GM21381 (cell line): ENCODE results near the gene CMAS.
"Not testable (repeated sequence)": the region's sequence is repeated elsewhere in the genome, so short reads cannot be mapped to it uniquely, and the experiment has no call there.

ENCODE experiments used
- ATAC-seq: cut with Tn5 transposase; IDR thresholded peaks from one replicate; pipeline ENCODE4 v1.9.1; 2021; ENCODE audit warnings: mild to moderate bottlenecking, moderate library complexity; ENCODE audit not compliant: unreplicated experiment

CMAS gene

DNA sequence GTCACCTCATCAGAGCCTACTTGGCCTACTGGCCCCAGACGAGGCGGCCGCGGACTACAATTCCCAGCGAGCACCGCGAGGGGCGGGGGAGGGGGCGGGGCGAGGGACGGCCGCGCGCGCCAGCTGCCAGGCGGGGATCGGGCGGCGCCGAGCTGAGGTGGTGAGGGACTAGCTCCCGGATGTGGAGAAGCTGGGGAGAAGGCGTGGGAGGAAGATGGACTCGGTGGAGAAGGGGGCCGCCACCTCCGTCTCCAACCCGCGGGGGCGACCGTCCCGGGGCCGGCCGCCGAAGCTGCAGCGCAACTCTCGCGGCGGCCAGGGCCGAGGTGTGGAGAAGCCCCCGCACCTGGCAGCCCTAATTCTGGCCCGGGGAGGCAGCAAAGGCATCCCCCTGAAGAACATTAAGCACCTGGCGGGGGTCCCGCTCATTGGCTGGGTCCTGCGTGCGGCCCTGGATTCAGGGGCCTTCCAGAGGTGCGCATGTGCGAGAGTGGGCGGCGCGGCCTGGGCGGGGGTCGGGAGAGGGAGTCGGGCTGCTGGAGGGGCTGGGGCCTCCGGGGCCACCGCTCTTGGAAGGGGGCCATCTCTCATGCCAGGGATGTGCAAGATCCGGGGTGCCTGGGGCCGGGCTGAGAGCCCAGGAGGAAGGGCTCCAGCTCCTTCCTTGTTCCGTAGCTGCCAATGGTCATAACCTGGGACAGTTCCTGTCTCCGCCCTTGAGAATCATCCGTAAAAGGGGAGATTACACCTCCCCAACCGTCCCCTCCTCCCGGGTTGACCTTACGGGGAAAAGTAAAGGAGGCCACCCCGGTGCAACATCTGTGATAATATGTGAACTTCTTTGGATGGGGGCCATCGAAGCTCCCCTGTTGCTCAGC, at the start of gene CMAS:
TSS of gene CMAS (plus strand) at position 129 of the 878 bp plus-strand sequence. CDS start at position 215, 86 bp downstream.
- ATAC-seq = peak; percentile 91

DNA sequence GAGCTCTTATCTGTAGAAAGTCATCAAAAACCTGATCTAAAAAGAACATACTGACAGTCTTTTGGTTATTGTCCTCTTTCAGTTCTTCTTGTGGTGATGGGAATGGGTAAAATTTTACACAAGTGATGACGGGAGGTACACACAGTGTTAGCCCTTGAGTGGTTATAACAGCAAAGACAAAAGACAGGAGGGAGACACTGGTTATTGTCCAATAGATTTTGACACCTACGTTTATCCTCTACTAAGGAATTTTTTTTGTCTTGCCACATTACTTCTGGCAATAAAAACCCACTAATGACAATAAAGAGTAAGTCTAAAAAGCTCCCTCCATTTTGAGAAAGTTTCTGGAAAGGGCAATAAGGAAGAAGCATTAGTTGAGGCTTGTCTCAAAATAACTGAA, 47.7 kb upstream of the CMAS start:
- no peak for ATAC-seq

DNA sequence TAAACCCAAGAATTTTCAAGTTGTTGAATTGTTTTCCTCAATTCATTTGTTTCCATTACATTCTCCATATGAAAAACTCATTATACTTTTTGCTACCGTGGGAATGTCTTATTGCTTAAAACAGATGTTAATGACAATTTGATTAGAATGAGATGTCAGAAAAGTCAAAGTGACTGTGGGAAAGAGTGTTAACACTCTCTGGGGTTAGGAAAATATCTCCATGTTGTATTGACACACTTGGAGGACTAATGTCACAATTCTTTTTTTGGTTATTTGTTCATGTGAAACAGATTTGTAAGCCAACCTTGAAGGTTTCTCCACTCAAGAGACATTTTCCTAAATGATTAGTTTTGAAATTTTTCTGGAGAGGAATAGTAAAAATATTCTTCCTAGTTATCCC, 47.2 kb upstream of the CMAS start:
- ATAC-seq = no peak

DNA sequence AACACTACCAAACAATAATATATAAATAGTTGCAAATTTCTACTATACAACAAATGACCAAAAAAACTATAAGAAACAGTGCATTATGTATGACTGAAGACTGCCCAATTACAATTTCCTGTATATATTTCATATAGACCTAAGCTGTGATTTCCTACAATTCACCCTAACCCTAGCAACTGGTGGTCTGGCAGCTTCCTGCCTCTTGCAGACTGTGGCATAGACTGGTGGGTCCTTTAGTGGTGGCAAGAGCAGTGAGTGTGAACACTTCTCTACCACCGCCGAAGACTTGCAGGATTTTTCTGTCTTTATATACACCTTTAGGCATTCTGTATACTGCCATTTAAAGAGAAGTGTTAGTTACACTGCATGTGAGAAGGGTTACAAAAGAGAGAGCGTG, 43.6 kb upstream of the CMAS start:
- no peak for ATAC-seq

DNA sequence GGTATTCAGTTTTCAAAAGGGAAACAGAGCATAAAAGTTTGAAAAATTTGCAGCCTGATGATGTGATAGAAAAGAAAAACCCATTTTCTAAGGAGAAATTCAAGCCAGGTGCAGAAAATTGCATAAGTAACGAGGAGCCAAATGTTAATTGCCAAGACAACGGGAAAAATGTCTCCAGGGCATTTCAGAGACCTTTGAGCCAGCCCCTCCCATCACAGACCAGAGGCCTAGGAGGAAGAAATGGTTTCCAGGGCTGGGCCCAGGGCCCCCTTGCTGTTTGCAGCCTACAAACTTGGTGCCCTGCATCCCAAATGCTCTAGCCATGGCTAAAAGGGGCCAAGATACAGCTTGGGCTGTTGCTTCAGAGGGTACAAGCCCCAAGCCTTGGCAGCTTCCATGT, 38.2 kb upstream of the CMAS start:
- not testable (repeated sequence) for ATAC-seq

DNA sequence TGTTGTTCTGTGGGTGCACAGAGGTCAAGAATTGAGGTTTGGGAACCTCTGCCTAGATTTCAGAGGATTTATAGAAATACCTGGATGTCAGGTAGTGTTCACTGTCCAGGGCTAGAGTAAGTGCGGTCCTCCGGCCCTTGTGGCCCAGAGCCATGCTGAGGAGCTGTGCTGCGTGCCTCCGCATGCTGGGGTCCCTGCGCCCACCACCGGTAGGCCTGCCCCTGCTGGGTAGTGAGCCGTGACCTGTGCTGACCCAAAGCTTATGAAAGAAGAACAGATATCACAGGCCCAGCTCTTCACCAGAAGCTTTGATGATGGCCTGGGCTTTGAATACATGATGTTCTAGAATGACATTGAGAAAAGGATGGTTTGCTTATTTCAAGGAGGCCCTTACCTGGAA, 37.8 kb upstream of the CMAS start:
- ATAC-seq = no peak

DNA sequence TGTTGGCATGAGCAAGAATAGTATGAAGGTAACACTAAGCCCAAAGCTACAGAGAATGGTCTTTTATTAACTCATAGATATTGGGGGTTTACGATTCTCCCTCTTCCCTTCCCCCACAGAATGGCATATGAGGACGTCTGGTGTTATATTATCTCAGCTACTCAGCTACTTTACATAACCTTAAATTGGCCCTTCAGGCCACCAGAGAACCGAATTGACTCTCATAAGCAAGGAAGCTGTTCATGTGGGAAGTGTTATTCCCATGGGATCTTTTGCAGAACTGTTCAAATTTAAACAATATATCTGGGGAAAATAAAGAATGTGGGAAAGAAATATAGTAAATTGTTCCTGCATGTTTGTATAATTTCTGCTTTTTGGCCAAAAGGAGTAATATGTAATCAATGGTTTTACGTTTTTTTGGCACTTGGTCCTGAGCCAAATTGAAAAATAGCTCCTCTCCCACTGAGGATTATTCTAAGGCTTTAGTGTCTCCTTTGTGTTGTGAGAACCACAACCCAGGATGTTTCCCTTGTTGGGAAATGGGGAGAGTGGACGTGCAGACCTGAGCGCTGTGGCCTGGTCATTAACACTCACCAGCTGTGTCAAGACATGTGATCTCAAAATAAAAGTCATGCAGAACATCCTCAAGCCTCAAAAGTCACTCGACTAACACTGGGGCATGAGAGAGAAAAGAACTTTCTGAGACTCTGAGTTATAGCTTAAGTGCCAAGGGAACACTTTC, 31.8 kb upstream of the CMAS start:
- ATAC-seq = no peak

DNA sequence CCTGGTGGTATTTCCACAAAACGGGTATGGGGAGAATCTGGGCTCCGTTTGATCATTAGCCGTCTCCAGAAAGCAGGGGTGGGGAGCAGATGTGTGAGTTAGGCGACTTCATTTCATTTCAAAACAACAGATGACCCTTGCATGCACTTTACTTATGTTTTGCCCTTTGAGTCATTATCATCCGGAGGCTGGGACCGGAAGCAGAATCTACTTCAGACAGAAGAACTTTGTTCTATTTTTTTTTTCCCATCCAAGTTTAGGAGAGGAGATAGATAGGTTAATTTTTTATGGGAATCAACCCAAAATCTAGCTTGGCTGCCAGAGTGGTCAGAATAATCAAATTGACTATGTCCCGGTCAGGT, 31.3 kb upstream of the CMAS start:
- ATAC-seq = no peak

DNA sequence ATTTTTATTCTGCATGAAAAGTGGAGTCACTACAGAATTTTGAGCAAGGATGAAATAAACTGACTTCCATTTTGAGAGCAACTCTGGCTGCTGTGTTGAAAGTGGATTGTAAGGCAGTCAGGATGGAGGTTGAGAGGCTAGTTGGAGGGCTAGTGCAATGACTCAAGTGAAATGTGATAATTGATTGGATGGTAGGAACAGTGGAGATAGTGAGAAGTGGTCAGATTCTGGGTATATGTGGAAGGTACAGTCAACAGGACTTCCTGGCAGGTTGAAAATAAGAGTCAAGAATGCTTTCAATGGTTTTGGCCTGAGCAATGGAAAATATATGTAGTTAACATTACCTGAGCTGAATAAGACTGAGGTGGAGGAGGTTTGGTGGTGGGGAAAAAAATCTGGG, 29.0 kb upstream of the CMAS start:
- ATAC-seq = no peak

DNA sequence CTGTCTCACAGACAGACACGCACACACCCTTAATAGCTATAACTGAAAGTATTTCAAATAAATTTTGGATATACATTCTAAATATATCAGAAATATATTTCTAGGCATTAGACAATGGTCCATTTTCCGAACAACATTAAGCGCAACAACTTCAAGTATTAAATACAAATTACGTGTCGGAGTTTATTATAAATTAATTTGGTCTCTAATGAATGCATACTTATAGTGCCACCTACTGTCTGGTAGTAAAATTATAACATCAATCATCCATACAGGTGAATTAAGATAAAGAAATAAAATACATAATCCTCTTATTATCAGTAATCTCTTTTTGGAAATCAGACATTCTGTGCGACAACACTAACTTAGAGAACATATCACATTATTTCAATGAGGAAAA, 27.2 kb upstream of the CMAS start:
- no peak for ATAC-seq

DNA sequence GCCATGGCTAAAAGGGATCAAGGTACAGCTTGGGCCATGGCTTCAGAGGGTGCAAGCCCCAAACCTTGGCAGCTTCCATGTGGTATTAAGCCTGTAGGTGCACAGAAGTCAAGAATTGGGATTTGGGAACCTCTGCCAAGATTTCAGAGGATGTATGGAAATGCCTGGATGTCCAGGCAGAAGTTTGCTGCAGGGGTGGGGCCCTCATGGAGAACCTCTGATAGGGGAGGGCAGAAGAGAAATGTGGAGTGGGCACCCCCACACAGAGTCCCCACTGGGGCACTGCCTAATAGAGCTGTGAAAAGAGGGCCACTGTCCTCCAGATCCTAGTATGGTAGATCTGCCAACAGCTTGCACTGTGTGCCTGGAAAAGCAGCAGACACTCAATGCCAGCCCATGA, 22.5 kb upstream of the CMAS start:
- not testable (repeated sequence) for ATAC-seq

DNA sequence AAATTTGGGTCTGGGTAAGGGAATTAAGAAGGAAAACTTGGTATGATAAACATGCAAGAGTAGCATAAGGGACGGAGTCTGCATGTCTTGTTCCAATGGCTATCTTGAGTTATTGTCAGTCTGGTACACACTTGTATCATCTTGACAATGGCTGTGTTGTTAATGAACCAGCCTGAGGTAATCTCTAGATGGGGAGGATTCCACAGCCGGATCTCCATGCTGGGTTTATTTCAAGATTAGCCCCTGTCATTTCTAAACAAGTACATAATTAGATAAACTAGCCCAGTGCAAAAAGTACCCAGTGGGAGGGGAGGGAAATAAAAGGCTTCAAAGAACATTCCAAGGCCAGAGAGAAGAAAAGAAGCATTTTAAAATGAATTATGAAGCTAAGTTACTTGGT, 16.5 kb upstream of the CMAS start:
- ATAC-seq = no peak

DNA sequence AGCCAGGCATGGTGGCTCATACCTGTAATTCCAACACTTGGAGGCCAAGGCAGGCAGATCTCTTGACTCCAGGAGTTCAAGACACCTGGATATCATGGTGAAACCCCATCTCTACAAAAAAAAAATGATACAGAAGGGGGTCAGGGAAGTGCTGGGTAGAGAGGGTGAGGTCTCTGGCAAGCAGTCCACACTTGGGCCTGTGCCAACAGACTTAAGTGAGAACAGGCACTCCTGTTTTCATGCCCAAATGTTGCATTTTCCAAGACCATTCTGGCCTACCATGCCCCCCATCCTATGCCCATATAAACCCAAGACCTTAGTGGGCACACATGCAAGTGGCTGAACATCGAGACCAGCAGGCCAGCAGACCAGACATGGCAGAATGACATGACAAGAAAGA, 16.0 kb upstream of the CMAS start:
- ATAC-seq = no peak

DNA sequence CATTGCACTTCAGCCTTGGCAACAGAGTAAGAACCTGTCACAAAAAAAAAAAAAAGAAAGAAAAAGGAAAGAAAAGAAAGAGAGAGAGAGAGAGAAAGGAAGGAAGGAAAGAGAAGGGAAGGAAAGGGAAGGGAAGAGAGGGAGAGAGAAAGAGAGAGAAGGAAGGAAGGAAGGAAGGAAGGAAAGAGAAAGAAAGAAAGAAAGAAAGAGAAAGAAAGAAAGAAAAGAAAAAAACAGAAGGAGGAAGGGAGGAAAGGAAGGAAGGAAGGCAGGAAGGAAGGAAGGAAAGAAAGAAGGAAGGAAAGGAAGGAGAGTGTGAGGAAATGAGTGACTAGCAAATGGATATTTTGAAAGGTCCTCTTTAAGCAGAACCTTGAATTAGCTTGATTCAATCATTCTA, 13.3 kb upstream of the CMAS start:
- no peak for ATAC-seq

DNA sequence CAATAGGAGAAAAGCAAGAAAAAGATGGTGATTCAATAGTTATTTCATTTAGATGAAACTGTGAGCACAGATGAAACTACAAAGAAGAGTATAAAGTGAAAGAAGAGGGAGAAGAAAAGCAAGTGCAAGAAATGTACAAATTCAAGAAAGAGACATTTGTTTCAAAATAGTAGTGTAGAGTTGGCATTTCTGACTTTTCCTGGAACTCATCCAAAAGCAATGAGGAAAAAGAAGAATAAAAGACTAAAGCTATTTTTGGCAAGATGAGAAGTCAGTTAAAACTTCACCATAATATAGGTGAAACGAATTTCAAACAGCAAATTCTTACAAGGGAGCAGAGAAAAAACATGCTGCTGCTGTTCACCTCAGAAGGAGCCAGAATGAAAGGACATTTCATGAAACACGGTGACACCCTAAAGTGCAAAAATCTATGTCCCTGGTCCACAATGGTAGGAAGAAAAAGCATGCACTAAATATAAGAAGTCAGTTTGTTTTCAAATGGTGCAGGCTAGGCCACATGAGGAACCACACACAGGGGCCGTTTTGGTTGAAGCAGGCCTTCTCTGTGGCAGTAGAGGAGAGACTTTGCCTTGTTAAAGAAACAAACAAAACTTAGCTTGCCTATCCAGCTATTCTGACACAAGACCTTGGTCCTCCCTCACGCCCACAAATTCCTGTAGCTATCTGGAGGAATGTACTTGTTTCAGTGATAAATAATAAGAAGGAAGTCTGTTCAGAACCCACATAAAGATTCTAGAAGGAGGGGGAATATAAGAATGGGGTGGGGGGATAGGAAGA, 11.1 kb upstream of the CMAS start:
- ATAC-seq = no peak

DNA sequence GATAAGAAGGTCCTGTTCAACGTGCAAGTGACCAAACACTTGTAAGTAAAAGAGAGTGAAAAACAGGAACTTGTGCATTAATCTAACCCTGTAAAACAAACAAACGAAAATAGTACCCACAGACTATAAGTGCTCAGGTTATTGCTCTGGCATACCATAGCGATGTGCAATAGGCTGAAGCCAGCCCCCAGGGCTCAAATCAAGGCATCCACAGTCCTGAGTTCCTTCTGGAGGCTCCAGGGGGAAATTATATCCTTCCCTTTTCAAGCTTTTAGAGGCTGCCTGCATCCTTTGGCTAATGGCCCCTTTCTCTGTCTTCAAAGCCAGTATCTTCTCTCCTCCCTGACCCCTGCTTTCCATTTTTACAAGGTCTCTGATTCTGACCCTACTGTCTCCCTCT, 8.1 kb upstream of the CMAS start:
- ATAC-seq = no peak

DNA sequence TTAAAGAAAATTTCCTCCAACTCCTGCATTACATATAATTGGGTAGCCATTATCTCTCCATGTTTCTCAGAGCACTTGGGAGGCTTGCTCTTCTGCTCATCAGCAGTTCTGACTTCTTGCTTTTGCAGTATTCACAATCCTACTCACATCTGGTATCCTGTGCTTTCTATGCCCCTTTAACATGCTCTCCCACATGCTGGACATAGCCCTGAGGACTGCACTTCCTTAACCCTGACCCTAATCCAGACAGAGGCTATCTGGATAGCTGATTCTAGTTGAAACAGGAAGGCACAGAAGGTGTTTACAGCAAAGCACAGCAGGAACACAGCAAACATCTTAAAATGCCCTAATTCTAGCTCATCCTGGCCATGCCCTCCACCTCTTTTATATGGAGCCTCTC, 7.3 kb upstream of the CMAS start:
- no peak for ATAC-seq

DNA sequence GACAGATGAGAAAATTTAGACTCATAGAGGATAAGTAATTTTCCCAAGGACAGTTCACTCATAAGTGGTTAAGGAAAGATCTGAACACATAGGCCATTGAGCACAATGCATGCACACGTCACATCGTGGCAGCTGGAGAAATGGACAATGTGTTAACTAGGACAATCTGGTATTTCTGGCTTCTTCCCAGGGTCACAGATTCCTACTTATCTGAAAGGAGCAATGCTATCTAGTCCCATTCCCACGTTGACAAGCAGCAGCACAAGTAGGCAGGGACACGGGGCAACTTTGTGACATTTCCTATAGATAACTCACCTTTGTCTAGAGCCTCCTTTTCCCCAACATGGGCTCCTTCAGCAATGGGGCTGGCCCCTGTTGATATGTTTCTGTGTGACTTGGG, 6.7 kb upstream of the CMAS start:
- ATAC-seq = no peak

DNA sequence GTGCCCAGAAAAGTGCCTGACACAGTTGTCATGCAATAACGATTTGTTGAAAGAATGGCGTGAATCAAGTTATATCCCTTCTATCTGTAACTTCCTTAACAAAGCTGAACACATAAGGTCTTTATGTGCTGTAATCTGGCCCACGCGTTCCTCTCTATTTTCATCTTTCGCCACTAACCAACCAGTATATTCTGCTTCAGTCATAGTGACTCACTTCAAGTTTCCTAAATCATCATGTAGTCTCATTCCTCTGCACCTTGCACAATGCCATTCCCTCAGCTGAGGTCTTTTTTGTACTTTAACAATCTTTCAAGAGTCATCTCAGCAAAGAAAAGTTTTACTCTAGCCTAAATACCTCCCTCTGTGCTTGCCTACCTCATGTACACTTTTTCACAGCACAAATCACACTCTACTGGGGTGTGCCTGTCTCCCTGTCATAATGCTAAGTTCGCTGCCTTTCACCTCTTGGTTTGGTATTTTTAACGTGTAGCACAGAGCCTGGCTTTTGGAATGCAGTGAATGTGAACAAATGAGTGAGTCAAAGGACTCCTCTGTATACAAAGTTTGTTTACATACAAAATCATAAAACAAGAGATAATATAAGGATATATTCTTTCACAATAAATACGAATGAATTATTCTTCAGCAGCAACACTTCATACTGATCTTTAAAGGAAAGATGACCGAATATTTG, 2.9 kb upstream of the CMAS start:
- no peak for ATAC-seq

DNA sequence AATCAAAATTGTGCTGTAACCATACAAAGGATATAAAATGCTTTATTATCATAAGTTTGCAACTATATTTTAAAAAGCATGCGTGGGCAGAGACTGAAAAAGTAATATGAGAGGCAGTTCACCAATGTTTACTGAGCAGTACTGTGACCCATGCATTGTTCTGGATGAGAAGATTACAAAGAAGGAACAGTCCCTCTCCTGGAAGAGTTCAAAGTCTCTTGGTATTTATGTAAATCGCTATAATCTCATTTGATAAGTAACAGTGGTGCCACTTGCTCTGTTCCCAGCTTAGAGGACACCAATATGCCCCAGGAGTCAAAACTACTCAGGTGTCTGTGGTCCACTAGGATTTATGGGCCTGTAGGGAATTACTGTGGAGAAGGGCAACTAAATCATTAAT, 2.1 kb upstream of the CMAS start:
- ATAC-seq = no peak

DNA sequence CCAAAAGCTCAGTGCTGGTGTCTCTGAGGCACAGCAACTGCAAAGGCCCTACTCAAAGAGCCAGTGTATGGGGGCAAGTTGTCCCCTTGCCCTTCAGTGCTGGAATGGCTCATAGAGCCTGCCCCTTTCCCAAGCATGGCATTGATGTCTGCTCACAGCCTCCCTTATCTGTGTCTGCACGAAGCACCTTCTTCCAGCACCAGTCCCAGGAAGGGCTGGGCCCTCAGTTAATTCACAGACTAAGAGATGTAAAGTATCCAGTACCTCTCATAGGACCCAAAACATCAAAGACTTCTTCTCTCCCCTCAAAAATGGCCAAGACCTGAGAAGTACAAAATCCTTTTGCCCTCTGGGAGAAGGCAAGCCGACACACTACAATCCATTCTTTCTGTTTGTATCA, 1.6 kb upstream of the CMAS start:
- no peak for ATAC-seq
